ENCODE data around the gene SLAMF9. TPM values are rescaled to one million over a fixed set of nuclear protein-coding genes. Genes with fewer than 3 reads are reported as not detected.

The SLAMF9 gene
- total and polyA plus RNA-seq, 2 experiments from 2014 or later = not detected

GRCh38 chr1:159960721-159961381 is 6.8 kb upstream of the SLAMF9 start:
- no peak overlapping the region for H3K27ac ChIP-seq
- H3K36me3 ChIP-seq = no peaks in the 10 kb centered on the region
- no peak for TF ChIP-seq CTCF (IDR thresholded peaks at IDR 0.05; ENCODE audit: low read depth, low read length)
- H3K27me3 ChIP-seq = no peaks in the 10 kb centered on the region
- H3K4me3 ChIP-seq = no peak overlapping the region
- no peaks in the 10 kb centered on the region for H3K4me1 ChIP-seq (ENCODE audit: low read depth)
- no peaks in the 10 kb centered on the region for H3K9me3 ChIP-seq (ENCODE audit: low read depth)
- peak in 1 of 2 donors; percentile 89 for DNase-seq (ENCODE audit: low read depth in 1 of 2, low spot score in 1 of 2)

- H3K4me3 ChIP-seq = no peak overlapping the region
- H3K27me3 ChIP-seq = no peaks in the 10 kb centered on the region
- DNase-seq (ENCODE audit: low read depth in 1 of 2, low spot score in 1 of 2) = no peak
Measured at GRCh38 chr1:159959451-159959850, 5.4 kb upstream of the SLAMF9 start.

GRCh38 chr1:159958719-159959380 is 4.8 kb upstream of the SLAMF9 start:
- Histone ChIP-seq H3K27me3 (no peaks in the 10 kb centered on the region), H3K27ac (no peak overlapping the region), H3K4me3 (no peak overlapping the region), H3K36me3 (no peaks in the 10 kb centered on the region), H3K9me3 (ENCODE audit: low read depth) (no peaks in the 10 kb centered on the region), H3K4me1 (ENCODE audit: low read depth) (no peaks in the 10 kb centered on the region)
- no peak for DNase-seq (ENCODE audit: low read depth in 1 of 2, low spot score in 1 of 2)
- no peak for TF ChIP-seq CTCF (IDR thresholded peaks at IDR 0.05; ENCODE audit: low read depth, low read length)

More at GRCh38 chr1:159959451-159959850, 5.4 kb upstream of the SLAMF9 start:
- H3K27ac ChIP-seq = no peak overlapping the region
- no peak for TF ChIP-seq CTCF (IDR thresholded peaks at IDR 0.05; ENCODE audit: low read depth, low read length)
- no peaks in the 10 kb centered on the region for H3K4me1 ChIP-seq (ENCODE audit: low read depth)
- H3K9me3 ChIP-seq (ENCODE audit: low read depth) = no peaks in the 10 kb centered on the region
- H3K36me3 ChIP-seq = no peaks in the 10 kb centered on the region

- no peak for DNase-seq (ENCODE audit: low read depth in 1 of 2, low spot score in 1 of 2)
- Histone ChIP-seq H3K9me3 (ENCODE audit: low read depth) (no peaks in the 10 kb centered on the region), H3K4me1 (ENCODE audit: low read depth) (no peaks in the 10 kb centered on the region), H3K4me3 (no peak overlapping the region), H3K27ac (no peak overlapping the region), H3K27me3 (peaks cover 6% of the 10 kb centered on the region), H3K36me3 (no peaks in the 10 kb centered on the region)
- TF ChIP-seq CTCF (IDR thresholded peaks at IDR 0.05; ENCODE audit: low read depth, low read length) = no peak
Measured at GRCh38 chr1:159957824-159958268, 3.8 kb upstream of the SLAMF9 start.

- Histone ChIP-seq H3K4me1 (ENCODE audit: low read depth) (no peaks in the 10 kb centered on the region), H3K4me3 (no peak overlapping the region), H3K9me3 (ENCODE audit: low read depth) (no peaks in the 10 kb centered on the region), H3K27ac (no peak overlapping the region), H3K27me3 (peaks cover 6% of the 10 kb centered on the region), H3K36me3 (no peaks in the 10 kb centered on the region)
- TF ChIP-seq CTCF (IDR thresholded peaks at IDR 0.05; ENCODE audit: low read depth, low read length) = no peak
- no peak for DNase-seq (ENCODE audit: low read depth in 1 of 2, low spot score in 1 of 2)
Measured at GRCh38 chr1:159955456-159955855, 1.4 kb upstream of the SLAMF9 start.

All from cardiac muscle cell (in vitro differentiated cells and primary cell).